Measurements from ENCODE around the gene RRBP1. TPM values are rescaled to one million over a fixed set of nuclear protein-coding genes. Genes with fewer than 3 reads are reported as not detected.

The RRBP1 gene
- total RNA-seq, 2 experiments from 2014 or later, result 26.4 to 27.2 TPM

- Histone ChIP-seq H3K4me1 (ENCODE audit: insufficient read depth, low read length) (peaks cover 16% of the 10 kb centered on the region), H3K4me3 (ENCODE audit: low read length) (no peak overlapping the region), H3K9me3 (ENCODE audit: control insufficient read depth in 1 of 2, insufficient read depth in 1 of 2, low read length in 2 of 2) (no peaks in the 10 kb centered on the region), H3K27ac (ENCODE audit: low read depth in 1 of 2, low read length in 2 of 2) (no peak overlapping the region), H3K27me3 (ENCODE audit: control insufficient read depth in 1 of 2, insufficient read depth in 2 of 2, low read length in 2 of 2) (no peaks in the 10 kb centered on the region), H3K36me3 (ENCODE audit: insufficient read depth, low read length) (peaks cover 8% of the 10 kb centered on the region)
- Mint-ChIP-seq H3K36me3 (ENCODE audit: low read depth) (peaks cover 4% of the 10 kb centered on the region), H3K27me3 (no peaks in the 10 kb centered on the region), H3K4me1 (ENCODE audit: low read depth) (no peaks in the 10 kb centered on the region), H3K27ac (no peak overlapping the region), H3K9me3 (no peaks in the 10 kb centered on the region), H3K4me3 (no peak overlapping the region)
- intact Hi-C loops (cut with DNase I, micrococcal nuclease), result no loop called here
- POLR2A ChIA-PET, result no interaction called here
- DNase-seq, result no peak
- CTCF ChIA-PET, result no interaction called here
- no peak for TF ChIP-seq CTCF (IDR thresholded peaks at IDR 0.05)
- no peak for ATAC-seq (ENCODE audit: poor library complexity)
Measured at GRCh38 chr20:17645546-17646208, 36.4 kb downstream of the RRBP1 start.

GRCh38 chr20:17645010-17645409, 37.0 kb downstream of the RRBP1 start:
- DNase-seq (no peak), ATAC-seq (ENCODE audit: poor library complexity) (no peak)
- Histone ChIP-seq H3K4me1 (ENCODE audit: insufficient read depth, low read length) (peaks cover 16% of the 10 kb centered on the region), H3K27ac (ENCODE audit: low read depth in 1 of 2, low read length in 2 of 2) (no peak overlapping the region), H3K27me3 (ENCODE audit: control insufficient read depth in 1 of 2, insufficient read depth in 2 of 2, low read length in 2 of 2) (no peaks in the 10 kb centered on the region), H3K9me3 (ENCODE audit: control insufficient read depth in 1 of 2, insufficient read depth in 1 of 2, low read length in 2 of 2) (no peaks in the 10 kb centered on the region), H3K36me3 (ENCODE audit: insufficient read depth, low read length) (peaks cover 15% of the 10 kb centered on the region), H3K4me3 (ENCODE audit: low read length) (no peak overlapping the region)
- H3K4me1 Mint-ChIP-seq (ENCODE audit: low read depth), result no peaks in the 10 kb centered on the region
- ChIA-PET CTCF (interaction anchor here (0.6 kb wide), 1 partner anchor 140 kb away, joined by 3 read pairs; no protein-coding TSS in a partner anchor), POLR2A (no interaction called here)
- no peaks in the 10 kb centered on the region for H3K9me3 Mint-ChIP-seq
- peaks cover 4% of the 10 kb centered on the region for H3K36me3 Mint-ChIP-seq (ENCODE audit: low read depth)
- no peak overlapping the region for H3K4me3 Mint-ChIP-seq
- H3K27ac Mint-ChIP-seq, result no peak overlapping the region
- no peaks in the 10 kb centered on the region for H3K27me3 Mint-ChIP-seq
- TF ChIP-seq CTCF (IDR thresholded peaks at IDR 0.05), result no peak
- intact Hi-C loops (cut with DNase I, micrococcal nuclease), result no loop called here

- H3K27ac Mint-ChIP-seq, result no peak overlapping the region
- CTCF ChIA-PET, result no interaction called here
- no peak overlapping the region for H3K27ac ChIP-seq (ENCODE audit: low read depth in 1 of 2, low read length in 2 of 2)
Measured at GRCh38 chr20:17644451-17644850, 37.6 kb downstream of the RRBP1 start.

More at GRCh38 chr20:17644451-17644850, 37.6 kb downstream of the RRBP1 start:
- TF ChIP-seq CTCF (IDR thresholded peaks at IDR 0.05), result no peak
- no peak overlapping the region for H3K4me3 Mint-ChIP-seq
- Histone ChIP-seq H3K4me1 (ENCODE audit: insufficient read depth, low read length) (peaks cover 13% of the 10 kb centered on the region), H3K36me3 (ENCODE audit: insufficient read depth, low read length) (peaks cover 16% of the 10 kb centered on the region), H3K9me3 (ENCODE audit: control insufficient read depth in 1 of 2, insufficient read depth in 1 of 2, low read length in 2 of 2) (no peaks in the 10 kb centered on the region), H3K4me3 (ENCODE audit: low read length) (no peak overlapping the region), H3K27me3 (ENCODE audit: control insufficient read depth in 1 of 2, insufficient read depth in 2 of 2, low read length in 2 of 2) (no peaks in the 10 kb centered on the region)
- H3K9me3 Mint-ChIP-seq, result no peaks in the 10 kb centered on the region
- no peak for ATAC-seq (ENCODE audit: poor library complexity)
- intact Hi-C loops (cut with DNase I, micrococcal nuclease), result no loop called here
- H3K27me3 Mint-ChIP-seq, result no peaks in the 10 kb centered on the region
- no peak for DNase-seq
- peaks cover 4% of the 10 kb centered on the region for H3K36me3 Mint-ChIP-seq (ENCODE audit: low read depth)
- POLR2A ChIA-PET, result no interaction called here
- no peaks in the 10 kb centered on the region for H3K4me1 Mint-ChIP-seq (ENCODE audit: low read depth)
